C4-2B (cell line): ENCODE data around the gene SLC29A3.

ENCODE experiments used
- ZFX ChIP-seq: fragments of 450-650 bp; IDR thresholded peaks from 2 replicates; pipeline ENCODE4 v1.6.1; 2017
- TF ChIP-seq, protein P1 (sequence below): fragments of 450-650 bp; conservative IDR thresholded peaks from 2 replicates; pipeline ENCODE4 v1.5.1; 2017; ENCODE audit warnings: mild to moderate bottlenecking

DNA sequence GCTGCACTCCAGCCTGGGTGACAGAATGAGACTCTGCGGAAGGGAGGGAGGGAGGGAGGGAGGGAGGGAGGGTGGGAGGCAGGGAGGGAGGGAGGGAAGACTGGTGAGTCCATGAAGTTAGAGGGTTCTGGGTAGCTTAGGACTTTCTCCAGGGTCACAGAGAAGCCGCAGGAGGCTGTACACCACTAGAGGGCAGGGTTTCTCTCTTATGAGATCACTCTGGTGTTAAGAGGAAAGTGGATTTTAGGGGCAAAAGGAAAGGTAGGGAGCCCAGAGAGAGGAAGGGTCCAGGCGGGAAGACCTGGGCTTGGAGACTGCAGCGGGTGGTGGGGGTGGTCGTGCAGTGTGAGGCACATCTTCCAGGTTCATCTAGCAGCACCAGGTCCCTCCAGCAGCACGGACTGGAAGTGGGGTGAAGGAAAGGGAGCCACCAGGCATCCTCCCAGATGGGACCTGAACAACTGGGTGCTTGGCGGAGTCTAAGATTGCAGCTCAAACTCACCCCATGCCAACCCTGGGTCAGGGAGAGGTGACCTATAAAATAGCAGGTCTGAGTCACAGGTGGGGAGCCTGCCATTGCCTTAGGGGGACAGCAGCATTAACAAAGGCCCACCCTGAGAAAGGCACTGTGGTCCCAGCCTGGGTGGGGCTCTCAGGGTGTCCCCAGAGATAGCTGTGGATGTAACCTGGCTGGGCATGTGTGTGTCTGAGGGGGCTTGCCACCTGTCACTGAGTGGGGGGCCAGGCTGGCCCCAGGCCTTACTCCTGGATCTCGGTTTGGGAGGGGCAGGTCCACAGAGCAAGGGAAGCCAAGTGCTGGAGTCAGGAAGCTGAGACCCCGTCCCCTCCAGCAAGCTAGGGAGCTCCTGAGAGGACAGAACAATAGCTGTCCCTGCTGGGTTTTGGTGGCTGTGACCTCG is 48.5 kb upstream of the SLC29A3 start:
- TF ChIP-seq, protein P1, sequence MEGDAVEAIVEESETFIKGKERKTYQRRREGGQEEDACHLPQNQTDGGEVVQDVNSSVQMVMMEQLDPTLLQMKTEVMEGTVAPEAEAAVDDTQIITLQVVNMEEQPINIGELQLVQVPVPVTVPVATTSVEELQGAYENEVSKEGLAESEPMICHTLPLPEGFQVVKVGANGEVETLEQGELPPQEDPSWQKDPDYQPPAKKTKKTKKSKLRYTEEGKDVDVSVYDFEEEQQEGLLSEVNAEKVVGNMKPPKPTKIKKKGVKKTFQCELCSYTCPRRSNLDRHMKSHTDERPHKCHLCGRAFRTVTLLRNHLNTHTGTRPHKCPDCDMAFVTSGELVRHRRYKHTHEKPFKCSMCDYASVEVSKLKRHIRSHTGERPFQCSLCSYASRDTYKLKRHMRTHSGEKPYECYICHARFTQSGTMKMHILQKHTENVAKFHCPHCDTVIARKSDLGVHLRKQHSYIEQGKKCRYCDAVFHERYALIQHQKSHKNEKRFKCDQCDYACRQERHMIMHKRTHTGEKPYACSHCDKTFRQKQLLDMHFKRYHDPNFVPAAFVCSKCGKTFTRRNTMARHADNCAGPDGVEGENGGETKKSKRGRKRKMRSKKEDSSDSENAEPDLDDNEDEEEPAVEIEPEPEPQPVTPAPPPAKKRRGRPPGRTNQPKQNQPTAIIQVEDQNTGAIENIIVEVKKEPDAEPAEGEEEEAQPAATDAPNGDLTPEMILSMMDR: peak; percentile 76
- TF ChIP-seq ZFX: no peak
